ENCODE measurements around the gene CTNNBL1.

GRCh38 chr20:37878835-37879599 is 185.2 kb downstream of the CTNNBL1 start:
- no peak for TF ChIP-seq POLR2A (IDR thresholded peaks at IDR 0.05)
- TF ChIP-seq CTCF (IDR thresholded peaks at IDR 0.05): no peak

Measured in testis (tissue), 2 donors.